Endothelial cell of umbilical vein (primary cell): ENCODE measurements around the gene AQP1. TPM values are rescaled to one million over a fixed set of nuclear protein-coding genes. Genes with fewer than 3 reads are reported as not detected.

Source experiments
- BruUV-seq: library from RNA; stranded (reverse); fragments of 400-500 nt; replicated peaks from 2 replicates; lab custom pipeline; 2021; lab: Mats Ljungman, UMichigan
- CTCF ChIA-PET: fragments of 300-600, 350-600 bp; sonication (Branson Sonifier 250); formaldehyde crosslinking; loops from one replicate; lab custom pipeline; 2021; ENCODE audit warnings: antibody characterized with exemption, inconsistent platforms; lab: Charles Lee
- POLR2A ChIA-PET: fragments of 300-600, 350-600 bp; sonication (Branson Sonifier 250); formaldehyde crosslinking; loops from one replicate; lab custom pipeline; 2021; ENCODE audit warnings: antibody characterized with exemption, inconsistent platforms; lab: Charles Lee
- DNase-seq: peaks from one replicate; pipeline ENCODE4 v3.0.0-alpha.2; 2011; ENCODE audit warnings: low read depth, low spot score
- FAIRE-seq: peaks from 2 replicates; lab custom pipeline; 2011; peaks lifted over from hg19 to GRCh38; lab: Jason Lieb, UNC
- H2AFZ ChIP-seq: 2 replicates; pipeline ENCODE4 v1.6.0; 2012; ENCODE audit warnings: low read depth, low read length, control low read depth, inconsistent platforms
- H3K27ac ChIP-seq: 2 replicates; pipeline ENCODE4 v1.5.1; 2011; ENCODE audit warnings: low read depth, mild to moderate bottlenecking, control low read depth, low read length, moderate library complexity; ENCODE audit not compliant: insufficient read depth
- H3K27me3 ChIP-seq, 2 experiments: 2 replicates each; pipeline versions ENCODE4 v1.6.0 to v1.6.1; 2011; ENCODE audit warnings: low read length in 2 of 2, mixed read lengths in 1 of 2; ENCODE audit not compliant: control insufficient read depth in 2 of 2, insufficient read depth in 2 of 2
- H3K36me3 ChIP-seq, 2 experiments: 2 replicates in 1 of 2; 3 replicates in 1 of 2; pipeline ENCODE4 v1.5.1; 2011; ENCODE audit warnings: low read length in 2 of 2, mild to moderate bottlenecking in 1 of 2, moderate library complexity in 1 of 2; ENCODE audit not compliant: control insufficient read depth in 2 of 2, insufficient read depth in 2 of 2; ENCODE audit errors: extremely low read depth in 1 of 2
- H3K4me1 ChIP-seq: 3 replicates; pipeline ENCODE4 v1.5.1; 2011; ENCODE audit warnings: mild to moderate bottlenecking, low read length; ENCODE audit not compliant: control insufficient read depth, insufficient read depth; ENCODE audit errors: extremely low read depth
- H3K4me2 ChIP-seq: 2 replicates; pipeline ENCODE4 v1.6.1; 2011; ENCODE audit warnings: low read length, control low read depth, mixed read lengths; ENCODE audit not compliant: insufficient read depth
- H3K4me3 ChIP-seq, 3 experiments: fragments of 200-600 bp in 1 of 3; sonication (generic), shearing (Covaris generic) in 1 of 3; replicated peaks in 1 of 3; 2 replicates each; pipeline ENCODE4 v1.5.1; 2011 to 2016; ENCODE audit warnings: control low read depth in 3 of 3, low read length in 3 of 3, mild to moderate bottlenecking in 2 of 3, inconsistent platforms in 1 of 3, low read depth in 1 of 3, moderate library complexity in 1 of 3; ENCODE audit not compliant: insufficient read depth in 1 of 3
- H3K79me2 ChIP-seq: 2 replicates; pipeline ENCODE4 v1.6.0; 2012; ENCODE audit warnings: low read length, inconsistent platforms; ENCODE audit not compliant: control insufficient read depth, insufficient read depth
- H3K9ac ChIP-seq: replicated peaks from 2 replicates; pipeline ENCODE3; 2011; ENCODE audit warnings: low read length, control low read depth; ENCODE audit not compliant: insufficient read depth; ENCODE audit errors: extremely low read depth
- H3K9me1 ChIP-seq: replicated peaks from 3 replicates; pipeline ENCODE4 v1.6.0; 2011; ENCODE audit warnings: mild to moderate bottlenecking, low read length; ENCODE audit not compliant: control insufficient read depth, insufficient read depth; ENCODE audit errors: extremely low read depth
- H3K9me3 ChIP-seq: replicated peaks from 2 replicates; pipeline ENCODE4 v1.5.1; 2012; ENCODE audit warnings: low read length, inconsistent platforms; ENCODE audit not compliant: control insufficient read depth, insufficient read depth
- H4K20me1 ChIP-seq: replicated peaks from 2 replicates; pipeline ENCODE3; 2011; ENCODE audit warnings: mild to moderate bottlenecking, low read length; ENCODE audit not compliant: control insufficient read depth, insufficient read depth; ENCODE audit errors: extremely low read depth
- CTCF ChIP-seq, 2 donors: IDR thresholded peaks; 1 replicate in 1 of 2; 2 replicates in 1 of 2; pipeline ENCODE4 v1.5.1; 2011; ENCODE audit warnings: low read length in 2 of 2, mild to moderate bottlenecking in 2 of 2, moderate library complexity in 2 of 2, control low read depth in 1 of 2, inconsistent platforms in 1 of 2, low read depth in 1 of 2; ENCODE audit not compliant: insufficient read depth in 1 of 2; ENCODE audit errors: extremely low read depth in 1 of 2
- EZH2 ChIP-seq: IDR thresholded peaks from 2 replicates; pipeline ENCODE4 v1.6.1; 2012; ENCODE audit warnings: borderline replicate concordance, low read depth, mild to moderate bottlenecking, moderate library complexity, low read length, inconsistent platforms; ENCODE audit not compliant: severe bottlenecking
- FOS ChIP-seq: IDR thresholded peaks from 2 replicates; pipeline ENCODE4 v1.6.1; 2011; ENCODE audit warnings: mild to moderate bottlenecking, low read length, moderate library complexity, borderline replicate concordance; ENCODE audit not compliant: insufficient read depth
- GATA2 ChIP-seq: IDR thresholded peaks from 2 replicates; pipeline ENCODE4 v1.7.0; 2011; ENCODE audit warnings: low read depth, mild to moderate bottlenecking, moderate library complexity, mixed read lengths, low read length; ENCODE audit not compliant: insufficient read length, insufficient read depth
- JUN ChIP-seq: IDR thresholded peaks from 2 replicates; pipeline ENCODE4 v1.6.1; 2011; ENCODE audit warnings: borderline replicate concordance, low read depth; ENCODE audit not compliant: insufficient read length, insufficient read depth
- MAX ChIP-seq: IDR thresholded peaks from 2 replicates; pipeline ENCODE4 v1.6.1; 2011; ENCODE audit not compliant: insufficient read depth, insufficient read length
- MYC ChIP-seq: IDR thresholded peaks from one replicate; pipeline ENCODE4 v1.6.1; 2011; ENCODE audit warnings: mild to moderate bottlenecking, low read depth, low read length
- POLR2A ChIP-seq: IDR thresholded peaks from 2 replicates; pipeline ENCODE4 v1.6.1; 2012; ENCODE audit warnings: low read depth, mild to moderate bottlenecking, control low read depth, low read length
- POLR2AphosphoS5 ChIP-seq: IDR thresholded peaks from 2 replicates; pipeline ENCODE4 v1.6.1; 2012; ENCODE audit warnings: low read depth, mild to moderate bottlenecking, control low read depth, low read length, moderate library complexity; ENCODE audit not compliant: insufficient read depth
- dilution Hi-C: fragments of 300-500 bp; cut with MboI; formaldehyde crosslinking; loops from one replicate; pipeline ENCODE4 v1.15.0; 2019; ENCODE audit warnings: low sequenced_read_pairs; ENCODE audit not compliant: extremely low pct_ligation_motif_present
- intact Hi-C: fragments of 100-400 bp; cut with micrococcal nuclease; formaldehyde crosslinking; loops from one replicate; pipeline ENCODE4 v1.10.0; 2022
- polyA plus RNA-seq, 4 experiments: library from polyadenylated mRNA; depleted of rRNA in 3 of 4; stranded (reverse) in 3 of 4; unstranded in 1 of 4; fragments of >200 nt; gene quantifications; 2 replicates each; pipeline versions ENCODE4 v1.2.1 to v1.2.3, GENCODE V29; 2011 to 2012; ENCODE audit warnings: missing spikeins in 1 of 4
- total RNA-seq: library from RNA; stranded (reverse); gene quantifications from 2 replicates; pipeline ENCODE4 v1.2.3, GENCODE V29; 2021

The AQP1 gene
- total and polyA plus RNA-seq, 2 donors (not counting 3 experiments of a cell fraction or from before 2014, with no cell fraction given) = 11.7 to 15.9 TPM

GRCh38 chr7:30873656-30874055 is 38.0 kb upstream of the AQP1 start:
- H3K4me3 ChIP-seq = no peak overlapping the region
- POLR2A ChIA-PET = interaction anchor here (0.5 kb wide), 1 partner anchor 21 kb away, joined by 3 read pairs; no protein-coding TSS in a partner anchor
- peaks cover 0 to 3% of the 10 kb centered on the region in 2 experiments for H3K36me3 ChIP-seq
- H3K27me3 ChIP-seq = no peaks in the 10 kb centered on the region
- no peak overlapping the region for H3K9ac ChIP-seq
- BruUV-seq = no TSS peak
- no peak overlapping the region for H3K27ac ChIP-seq
- no peak for FAIRE-seq
- CTCF ChIA-PET = no interaction called here
- H3K4me2 ChIP-seq = no peak overlapping the region
- dilution Hi-C loops (no loop called here), intact Hi-C loops (no loop called here)
- no peak for TF ChIP-seq POLR2A
- no peak for TF ChIP-seq JUN
- no peaks in the 10 kb centered on the region for H3K9me3 ChIP-seq
- DNase-seq = peak; percentile 15
- H3K4me1 ChIP-seq = peaks cover 15% of the 10 kb centered on the region
- H3K79me2 ChIP-seq = no peaks in the 10 kb centered on the region
- no peaks in the 10 kb centered on the region for H4K20me1 ChIP-seq
- no peak overlapping the region for H2AFZ ChIP-seq
- H3K9me1 ChIP-seq = no peaks in the 10 kb centered on the region

- Histone ChIP-seq H3K79me2 (no peaks in the 10 kb centered on the region), H3K27me3 (no peaks in the 10 kb centered on the region), H4K20me1 (no peaks in the 10 kb centered on the region), H3K9me3 (no peaks in the 10 kb centered on the region), H3K27ac (no peak overlapping the region), H3K36me3 (peaks cover 0 to 3% of the 10 kb centered on the region in 2 experiments), H3K9me1 (no peaks in the 10 kb centered on the region), H3K9ac (no peak overlapping the region), H3K4me1 (peaks cover 10% of the 10 kb centered on the region), H3K4me2 (no peak overlapping the region), H3K4me3 (no peak overlapping the region), H2AFZ (no peak overlapping the region)
- FAIRE-seq = no peak
- ChIA-PET POLR2A (no interaction called here), CTCF (interaction anchor here (1.4 kb wide), 1 partner anchor 64 kb away, joined by 3 read pairs; no protein-coding TSS in a partner anchor)
- no TSS peak for BruUV-seq
- DNase-seq = no peak
- no peak for TF ChIP-seq MAX
- no peak for TF ChIP-seq CTCF (IDR thresholded peaks at IDR 0.05; ENCODE audit: extremely low read depth in 1 of 2, insufficient read depth in 1 of 2, low read depth in 1 of 2, low read length in 2 of 2)
- no peak for TF ChIP-seq FOS
- no peak for TF ChIP-seq POLR2AphosphoS5
- TF ChIP-seq MYC = no peak
- no peak for TF ChIP-seq EZH2
- no peak for TF ChIP-seq POLR2A
- no peak for TF ChIP-seq JUN
- TF ChIP-seq GATA2 = no peak
- dilution Hi-C loops (no loop called here), intact Hi-C loops (no loop called here)
These were observed 36.9 kb upstream of the AQP1 start for GRCh38 chr7:30874656-30875302.
